HL-60 (cell line): ENCODE data around the gene TFAP2D.

Experiments
- CTCF ChIP-seq: IDR thresholded peaks from one replicate; pipeline ENCODE4 v1.5.1; 2011; ENCODE audit warnings: low read length, control low read depth, inconsistent platforms; ENCODE audit not compliant: insufficient read depth
- POLR2AphosphoS5 ChIP-seq: IDR thresholded peaks from 2 replicates; pipeline ENCODE4 v1.6.1; 2012; ENCODE audit warnings: low read depth

- no peak for TF ChIP-seq CTCF
- TF ChIP-seq POLR2AphosphoS5 = no peak
These were observed 49.5 kb downstream of the TFAP2D start for GRCh38 chr6:50762798-50763197.
